ENCODE data around the gene DNAJB2.

DNAJB2 gene

GRCh38 chr2:219279151-219279915 is at the start of gene DNAJB2:
DNAJB2 (plus strand) TSS chr2:219279366; CDS start chr2:219279834, 468 bp downstream.
- DNase-seq (ENCODE audit: low spot score): peak; percentile 99

- peak; percentile 58 for DNase-seq (ENCODE audit: low spot score)
These were observed 49.1 kb upstream of the DNAJB2 start for GRCh38 chr2:219230059-219230540.

GRCh38 chr2:219234331-219234730 is 44.8 kb upstream of the DNAJB2 start:
- no peak for DNase-seq (ENCODE audit: low spot score)

GRCh38 chr2:219243291-219243761 is 35.8 kb upstream of the DNAJB2 start:
- peak; percentile 23 for DNase-seq (ENCODE audit: low spot score)

- DNase-seq (ENCODE audit: low spot score): no peak
These were observed 34.4 kb upstream of the DNAJB2 start for GRCh38 chr2:219244789-219245147.

GRCh38 chr2:219245148-219245898 is 33.8 kb upstream of the DNAJB2 start, which contains the start of the genes GLB1L and STK16:
GLB1L (minus strand) TSS chr2:219245444; CDS start chr2:219243573, 1,871 bp downstream.
STK16 (plus strand) TSS chr2:219245479; CDS start chr2:219246000, 521 bp downstream.
- peak; percentile 97 for DNase-seq (ENCODE audit: low spot score)

GRCh38 chr2:219245899-219246230 is 33.3 kb upstream of the DNAJB2 start:
- no peak for DNase-seq (ENCODE audit: low spot score)

- DNase-seq (ENCODE audit: low spot score): no peak
These were observed 32.6 kb upstream of the DNAJB2 start for GRCh38 chr2:219246559-219246958.

- no peak for DNase-seq (ENCODE audit: low spot score)
These were observed 31.2 kb upstream of the DNAJB2 start for GRCh38 chr2:219247678-219248642.

GRCh38 chr2:219248845-219249202 is 30.3 kb upstream of the DNAJB2 start:
- no peak for DNase-seq (ENCODE audit: low spot score)

- peak; percentile 57 for DNase-seq (ENCODE audit: low spot score)
These were observed 29.8 kb upstream of the DNAJB2 start for GRCh38 chr2:219249203-219249980.

GRCh38 chr2:219250049-219250781 is 29.0 kb upstream of the DNAJB2 start:
- no peak for DNase-seq (ENCODE audit: low spot score)

- DNase-seq (ENCODE audit: low spot score): no peak
These were observed 27.5 kb upstream of the DNAJB2 start for GRCh38 chr2:219251656-219252055.

GRCh38 chr2:219252084-219252483 is 27.1 kb upstream of the DNAJB2 start:
- DNase-seq (ENCODE audit: low spot score): no peak

GRCh38 chr2:219252570-219252899 is 26.6 kb upstream of the DNAJB2 start:
- no peak for DNase-seq (ENCODE audit: low spot score)

GRCh38 chr2:219252900-219253752 is 26.0 kb upstream of the DNAJB2 start, which contains the start of gene TUBA4B:
TUBA4B (plus strand) TSS chr2:219253243; CDS start chr2:219253408, 165 bp downstream.
- peak; percentile 43 for DNase-seq (ENCODE audit: low spot score)

- DNase-seq (ENCODE audit: low spot score): peak; percentile 98
These were observed 25.2 kb upstream of the DNAJB2 start, which contains the start of gene TUBA4A for GRCh38 chr2:219253753-219254589. TUBA4A (minus strand) TSS chr2:219253918; CDS start chr2:219253858, 60 bp downstream.

GRCh38 chr2:219254590-219255201 is 24.5 kb upstream of the DNAJB2 start:
- DNase-seq (ENCODE audit: low spot score): no peak
